HepG2 (cell line): ENCODE measurements around the gene CRIM1. TPM values are rescaled to one million over a fixed set of nuclear protein-coding genes. Genes with fewer than 3 reads are reported as not detected.
A peak's percentile ranks its signal among the peaks of the same experiment; 100 is the strongest.

Source experiments
- CREB1 ChIP-seq, 2 experiments: fragments of 450-650 bp in 1 of 2; IDR thresholded peaks; 2 replicates each; pipeline ENCODE4 v1.6.1; 2016 to 2017; ENCODE audit warnings: control low read depth in 1 of 2, mild to moderate bottlenecking in 1 of 2, missing compliant biosample characterization in 1 of 2, missing genetic modification characterization in 1 of 2
- FOXO1 ChIP-seq: sonication (generic); formaldehyde crosslinking; IDR thresholded peaks from 2 replicates; pipeline ENCODE4 v1.4.0; 2020; ENCODE audit warnings: missing genetic modification reagents
- HNRNPK ChIP-seq: fragments of 200-400 bp; formaldehyde crosslinking; IDR thresholded peaks from 2 replicates; pipeline ENCODE4 v1.6.1; 2018; ENCODE audit warnings: low read length, low read depth, moderate library complexity, mild to moderate bottlenecking; ENCODE audit not compliant: poor library complexity, severe bottlenecking
- KDM5B ChIP-seq: sonication (generic); formaldehyde crosslinking; IDR thresholded peaks from 2 replicates; pipeline ENCODE4 v1.4.0; 2020; ENCODE audit warnings: missing genetic modification reagents, mild to moderate bottlenecking, borderline replicate concordance
- LCORL ChIP-seq, 2 experiments: fragments of 450-650 bp in 1 of 2; sonication (generic) in 1 of 2; formaldehyde crosslinking in 1 of 2; IDR thresholded peaks; 2 replicates each; pipeline versions ENCODE4 v1.5.0 to v1.6.1; 2017 to 2020; ENCODE audit warnings: antibody characterized with exemption in 1 of 2, missing genetic modification reagents in 1 of 2
- MBNL3 ChIP-seq: fragments of 250-450 bp; sonication (Bioruptor Pico); conservative IDR thresholded peaks from 2 replicates; pipeline ENCODE4 v1.8.0; 2022; ENCODE audit warnings: mild to moderate bottlenecking, inconsistent platforms
- RELA ChIP-seq: sonication (generic); formaldehyde crosslinking; IDR thresholded peaks from 2 replicates; pipeline ENCODE4 v1.4.0; 2020; ENCODE audit warnings: missing genetic modification reagents
- RXRA ChIP-seq: sonication (generic); formaldehyde crosslinking; IDR thresholded peaks from 2 replicates; pipeline ENCODE4 v1.5.1; 2020; ENCODE audit warnings: missing genetic modification reagents
- ZNF263 ChIP-seq: sonication (generic); formaldehyde crosslinking; IDR thresholded peaks from 2 replicates; pipeline ENCODE4 v1.4.0; 2020; ENCODE audit warnings: missing genetic modification reagents
- ZNF343 ChIP-seq: sonication (generic); formaldehyde crosslinking; IDR thresholded peaks from 2 replicates; pipeline ENCODE4 v1.4.0; 2020; ENCODE audit warnings: mild to moderate bottlenecking, missing genetic modification reagents
- ZNF430 ChIP-seq: sonication (generic); formaldehyde crosslinking; IDR thresholded peaks from 2 replicates; pipeline ENCODE4 v1.9.0; 2021; ENCODE audit warnings: mild to moderate bottlenecking, missing genetic modification reagents
- ZNF501 ChIP-seq: sonication (generic); formaldehyde crosslinking; IDR thresholded peaks from 2 replicates; pipeline ENCODE4 v1.5.1; 2020; ENCODE audit warnings: mild to moderate bottlenecking, moderate library complexity, missing genetic modification reagents
- ZNF543 ChIP-seq: sonication (generic); formaldehyde crosslinking; IDR thresholded peaks from 2 replicates; pipeline ENCODE4 v1.4.0; 2020; ENCODE audit warnings: mild to moderate bottlenecking, missing genetic modification reagents
- ZNF567 ChIP-seq: sonication (generic); formaldehyde crosslinking; IDR thresholded peaks from 2 replicates; pipeline ENCODE4 v1.8.1; 2023; ENCODE audit warnings: mild to moderate bottlenecking, missing genetic modification reagents, borderline replicate concordance
- ZNF570 ChIP-seq: sonication (generic); formaldehyde crosslinking; IDR thresholded peaks from 2 replicates; pipeline ENCODE4 v1.4.0; 2020; ENCODE audit warnings: mild to moderate bottlenecking, missing genetic modification reagents, borderline replicate concordance
- ZNF572 ChIP-seq: sonication (generic); formaldehyde crosslinking; IDR thresholded peaks from 2 replicates; pipeline ENCODE4 v1.5.1; 2020; ENCODE audit warnings: mild to moderate bottlenecking, missing genetic modification reagents
- ZNF616 ChIP-seq: sonication (generic); formaldehyde crosslinking; IDR thresholded peaks from 2 replicates; pipeline ENCODE4 v1.5.0; 2020; ENCODE audit warnings: low read depth, mild to moderate bottlenecking, missing genetic modification reagents
- ZNF639 ChIP-seq: conservative IDR thresholded peaks from 2 replicates; pipeline ENCODE4 v1.6.1; 2018; ENCODE audit warnings: missing genetic modification reagents
- ZNF777 ChIP-seq: sonication (generic); formaldehyde crosslinking; IDR thresholded peaks from 2 replicates; pipeline ENCODE4 v1.4.0; 2020; ENCODE audit warnings: missing genetic modification reagents
- polyA plus RNA-seq, 8 experiments: library from polyadenylated mRNA; depleted of rRNA in 3 of 8; stranded (reverse) in 7 of 8; unstranded in 1 of 8; fragments of >200 nt; fragmentation: Illumina TruSeq in 4 of 8; extraction: Trizol in 4 of 8; gene quantifications; 2 replicates each; pipeline versions ENCODE4 v1.2.1 to v1.2.3, GENCODE V29; 2011 to 2016; ENCODE audit warnings: low read depth in 4 of 8, missing spikeins in 1 of 8, mixed read lengths in 1 of 8; ENCODE audit not compliant: insufficient read depth in 1 of 8
- total RNA-seq, 5 experiments: library from RNA; depleted of rRNA; stranded (reverse); fragments of >200 nt; fragmentation: Illumina TruSeq; extraction: Trizol; gene quantifications; 2 replicates each; pipeline ENCODE4 v1.2.3, GENCODE V29; 2016; ENCODE audit warnings: low read depth in 1 of 5
- TF ChIP-seq, protein P1 (sequence below): sonication (generic); formaldehyde crosslinking; IDR thresholded peaks from 2 replicates; pipeline ENCODE4 v1.9.0; 2022; ENCODE audit warnings: missing genetic modification reagents, mild to moderate bottlenecking, borderline replicate concordance
- TF ChIP-seq, protein P2 (sequence below): fragments of 450-650 bp; IDR thresholded peaks from 2 replicates; pipeline ENCODE4 v1.6.1; 2017; ENCODE audit warnings: mild to moderate bottlenecking

The CRIM1 gene
- total and polyA plus RNA-seq, 2 of the 13 experiments (the other 11 are each of a cell fraction or from before 2014, with no cell fraction given), result 39.1 to 69.9 TPM

GRCh38 chr2:36355151-36355889 lies at the start of gene CRIM1 (continued):
- TF ChIP-seq ZNF343 (CRISPR knock-in tag) (no peak), KDM5B (CRISPR knock-in tag) (peak; percentile 34; the same call in 1 of the 2 replicates), ZNF543 (CRISPR knock-in tag) (0 out of 2 replicates have a peak, but pooled peaks have one; percentile 55), HNRNPK (peak; percentile 93), RXRA (CRISPR knock-in tag) (peak; percentile 10; the same call in 1 of the 2 replicates), ZNF777 (CRISPR knock-in tag) (no peak; the same call in 1 of the 2 replicates), RELA (CRISPR knock-in tag) (no peak), FOXO1 (CRISPR knock-in tag) (peak; percentile 82), ZNF616 (CRISPR knock-in tag) (peak; percentile 74), ZNF639 (CRISPR knock-in tag) (0 out of 2 replicates have a peak, but pooled peaks have one; percentile 35), LCORL (IDR thresholded peaks at IDR 0.05) (no peak), LCORL (CRISPR knock-in tag; IDR thresholded peaks at IDR 0.05) (peak; percentile 40; the same call in 1 of the 2 replicates), MBNL3 (no peak), ZNF430 (peak; percentile 45; the same call in 1 of the 2 replicates), ZNF567 (CRISPR knock-in tag) (peak; percentile 65; the same call in 1 of the 2 replicates), CREB1 (IDR thresholded peaks at IDR 0.05) (no peak), CREB1 (CRISPR knock-in tag; IDR thresholded peaks at IDR 0.05) (no peak), ZNF570 (CRISPR knock-in tag) (no peak), ZNF572 (CRISPR knock-in tag) (no peak), ZNF501 (CRISPR knock-in tag) (no peak), ZNF263 (CRISPR knock-in tag) (peak; percentile 40; the same call in 1 of the 2 replicates)
- TF ChIP-seq, protein P1, sequence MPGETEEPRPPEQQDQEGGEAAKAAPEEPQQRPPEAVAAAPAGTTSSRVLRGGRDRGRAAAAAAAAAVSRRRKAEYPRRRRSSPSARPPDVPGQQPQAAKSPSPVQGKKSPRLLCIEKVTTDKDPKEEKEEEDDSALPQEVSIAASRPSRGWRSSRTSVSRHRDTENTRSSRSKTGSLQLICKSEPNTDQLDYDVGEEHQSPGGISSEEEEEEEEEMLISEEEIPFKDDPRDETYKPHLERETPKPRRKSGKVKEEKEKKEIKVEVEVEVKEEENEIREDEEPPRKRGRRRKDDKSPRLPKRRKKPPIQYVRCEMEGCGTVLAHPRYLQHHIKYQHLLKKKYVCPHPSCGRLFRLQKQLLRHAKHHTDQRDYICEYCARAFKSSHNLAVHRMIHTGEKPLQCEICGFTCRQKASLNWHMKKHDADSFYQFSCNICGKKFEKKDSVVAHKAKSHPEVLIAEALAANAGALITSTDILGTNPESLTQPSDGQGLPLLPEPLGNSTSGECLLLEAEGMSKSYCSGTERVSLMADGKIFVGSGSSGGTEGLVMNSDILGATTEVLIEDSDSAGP (CRISPR knock-in tag), result peak; percentile 59
- TF ChIP-seq, protein P2, sequence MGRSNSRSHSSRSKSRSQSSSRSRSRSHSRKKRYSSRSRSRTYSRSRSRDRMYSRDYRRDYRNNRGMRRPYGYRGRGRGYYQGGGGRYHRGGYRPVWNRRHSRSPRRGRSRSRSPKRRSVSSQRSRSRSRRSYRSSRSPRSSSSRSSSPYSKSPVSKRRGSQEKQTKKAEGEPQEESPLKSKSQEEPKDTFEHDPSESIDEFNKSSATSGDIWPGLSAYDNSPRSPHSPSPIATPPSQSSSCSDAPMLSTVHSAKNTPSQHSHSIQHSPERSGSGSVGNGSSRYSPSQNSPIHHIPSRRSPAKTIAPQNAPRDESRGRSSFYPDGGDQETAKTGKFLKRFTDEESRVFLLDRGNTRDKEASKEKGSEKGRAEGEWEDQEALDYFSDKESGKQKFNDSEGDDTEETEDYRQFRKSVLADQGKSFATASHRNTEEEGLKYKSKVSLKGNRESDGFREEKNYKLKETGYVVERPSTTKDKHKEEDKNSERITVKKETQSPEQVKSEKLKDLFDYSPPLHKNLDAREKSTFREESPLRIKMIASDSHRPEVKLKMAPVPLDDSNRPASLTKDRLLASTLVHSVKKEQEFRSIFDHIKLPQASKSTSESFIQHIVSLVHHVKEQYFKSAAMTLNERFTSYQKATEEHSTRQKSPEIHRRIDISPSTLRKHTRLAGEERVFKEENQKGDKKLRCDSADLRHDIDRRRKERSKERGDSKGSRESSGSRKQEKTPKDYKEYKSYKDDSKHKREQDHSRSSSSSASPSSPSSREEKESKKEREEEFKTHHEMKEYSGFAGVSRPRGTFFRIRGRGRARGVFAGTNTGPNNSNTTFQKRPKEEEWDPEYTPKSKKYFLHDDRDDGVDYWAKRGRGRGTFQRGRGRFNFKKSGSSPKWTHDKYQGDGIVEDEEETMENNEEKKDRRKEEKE, result no peak
